Stimulated activated naive CD8-positive, alpha-beta T cell treated with anti-CD3 and anti-CD28 coated beads, Interleukin-15, Interleukin-2, amounts not matched to agents 100 ng/mL and 50 ng/mL, for 24 hours (primary cell): Measurements from ENCODE around the gene CEP164.

Experiments
- H3K27ac Mint-ChIP-seq: one replicate; pipeline ENCODE4 v1.8.0; 2021; ENCODE audit warnings: mild to moderate bottlenecking, mixed read lengths
- H3K27me3 Mint-ChIP-seq: one replicate; pipeline ENCODE4 v1.8.0; 2021; ENCODE audit warnings: mixed read lengths
- H3K36me3 Mint-ChIP-seq: one replicate; pipeline ENCODE4 v1.8.0; 2021; ENCODE audit warnings: low read depth, mixed read lengths
- H3K4me1 Mint-ChIP-seq: one replicate; pipeline ENCODE4 v1.8.0; 2021; ENCODE audit warnings: low read depth, mixed read lengths
- H3K4me3 Mint-ChIP-seq: one replicate; pipeline ENCODE4 v1.8.0; 2021; ENCODE audit warnings: mild to moderate bottlenecking, mixed read lengths
- H3K9me3 Mint-ChIP-seq: one replicate; pipeline ENCODE4 v1.8.0; 2021; ENCODE audit warnings: mixed read lengths

Gene CEP164

GRCh38 chr11:117369534-117369933 is 41.9 kb downstream of the CEP164 start:
- no peaks in the 10 kb centered on the region for H3K9me3 Mint-ChIP-seq
- no peaks in the 10 kb centered on the region for H3K27me3 Mint-ChIP-seq
- H3K4me1 Mint-ChIP-seq: no peaks in the 10 kb centered on the region
- H3K27ac Mint-ChIP-seq: no peak overlapping the region
- peaks cover 48% of the 10 kb centered on the region for H3K36me3 Mint-ChIP-seq
- H3K4me3 Mint-ChIP-seq: no peak overlapping the region

- Mint-ChIP-seq H3K27ac (no peak overlapping the region), H3K4me1 (no peaks in the 10 kb centered on the region), H3K36me3 (peaks cover 53% of the 10 kb centered on the region), H3K9me3 (no peaks in the 10 kb centered on the region), H3K4me3 (no peak overlapping the region), H3K27me3 (no peaks in the 10 kb centered on the region)
These were observed 43.8 kb downstream of the CEP164 start for GRCh38 chr11:117371453-117371852.

DNA sequence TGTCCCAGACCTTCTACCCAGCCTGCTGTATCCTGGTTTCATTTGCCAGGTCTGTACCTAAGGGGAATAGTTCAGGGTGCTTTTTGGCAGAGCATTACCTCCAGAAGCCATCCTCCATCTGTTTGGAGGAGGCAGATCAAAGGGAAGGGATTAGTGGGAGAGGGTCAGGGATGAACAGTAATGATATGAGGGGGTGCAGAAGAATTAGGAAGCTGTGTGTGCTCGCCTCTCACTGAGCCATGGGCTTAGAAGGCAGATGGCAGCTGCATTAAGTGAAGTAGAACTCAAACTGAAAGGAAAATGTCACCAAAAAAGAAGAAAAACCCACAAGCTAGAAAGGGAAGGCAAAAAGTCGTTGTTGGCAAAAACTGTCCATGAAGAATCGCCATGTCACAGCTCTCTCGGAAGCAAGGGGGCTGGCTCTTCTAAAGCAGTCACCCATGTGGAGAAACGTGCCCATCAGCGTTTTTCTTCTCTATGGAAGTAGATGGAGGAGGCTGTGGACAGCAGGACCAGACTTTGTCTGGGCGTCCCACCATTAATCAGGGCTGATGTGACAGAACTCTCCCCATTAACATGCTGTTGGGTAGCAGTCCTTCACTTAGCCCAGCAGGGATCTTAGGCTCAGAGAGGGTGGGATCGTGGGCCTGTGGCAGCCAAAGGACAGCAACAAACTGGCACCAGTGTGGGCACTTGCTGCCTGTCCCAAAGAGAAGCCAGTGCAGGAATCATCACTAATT is 46.8 kb downstream of the CEP164 start:
- Mint-ChIP-seq H3K27ac (peak overlapping the region; percentile 10), H3K36me3 (peaks cover 56% of the 10 kb centered on the region), H3K4me1 (no peaks in the 10 kb centered on the region), H3K27me3 (no peaks in the 10 kb centered on the region), H3K4me3 (no peak overlapping the region), H3K9me3 (no peaks in the 10 kb centered on the region)

GRCh38 chr11:117375960-117376359 is 48.3 kb downstream of the CEP164 start:
- Mint-ChIP-seq H3K36me3 (peaks cover 60% of the 10 kb centered on the region), H3K9me3 (no peaks in the 10 kb centered on the region), H3K4me1 (no peaks in the 10 kb centered on the region), H3K27ac (no peak overlapping the region), H3K27me3 (no peaks in the 10 kb centered on the region), H3K4me3 (no peak overlapping the region)

- H3K27ac Mint-ChIP-seq: no peak overlapping the region
- no peaks in the 10 kb centered on the region for H3K4me1 Mint-ChIP-seq
- no peak overlapping the region for H3K4me3 Mint-ChIP-seq
- H3K36me3 Mint-ChIP-seq: peaks cover 54% of the 10 kb centered on the region
- no peaks in the 10 kb centered on the region for H3K27me3 Mint-ChIP-seq
- no peaks in the 10 kb centered on the region for H3K9me3 Mint-ChIP-seq
These were observed 48.9 kb downstream of the CEP164 start for GRCh38 chr11:117376517-117376916.

GRCh38 chr11:117378976-117379865 is 51.6 kb downstream of the CEP164 start:
- H3K9me3 Mint-ChIP-seq: no peaks in the 10 kb centered on the region
- no peaks in the 10 kb centered on the region for H3K27me3 Mint-ChIP-seq
- no peak overlapping the region for H3K27ac Mint-ChIP-seq
- H3K4me1 Mint-ChIP-seq: no peaks in the 10 kb centered on the region
- H3K4me3 Mint-ChIP-seq: no peak overlapping the region
- H3K36me3 Mint-ChIP-seq: peaks cover 39% of the 10 kb centered on the region

GRCh38 chr11:117380676-117381075 is 53.0 kb downstream of the CEP164 start:
- no peaks in the 10 kb centered on the region for H3K27me3 Mint-ChIP-seq
- no peaks in the 10 kb centered on the region for H3K9me3 Mint-ChIP-seq
- no peaks in the 10 kb centered on the region for H3K4me1 Mint-ChIP-seq
- H3K36me3 Mint-ChIP-seq: peaks cover 26% of the 10 kb centered on the region
- H3K27ac Mint-ChIP-seq: no peak overlapping the region
- no peak overlapping the region for H3K4me3 Mint-ChIP-seq

GRCh38 chr11:117381481-117382387 is 54.1 kb downstream of the CEP164 start:
- Mint-ChIP-seq H3K4me3 (no peak overlapping the region), H3K27ac (no peak overlapping the region), H3K4me1 (no peaks in the 10 kb centered on the region), H3K36me3 (peaks cover 15% of the 10 kb centered on the region), H3K9me3 (no peaks in the 10 kb centered on the region), H3K27me3 (no peaks in the 10 kb centered on the region)

DNA sequence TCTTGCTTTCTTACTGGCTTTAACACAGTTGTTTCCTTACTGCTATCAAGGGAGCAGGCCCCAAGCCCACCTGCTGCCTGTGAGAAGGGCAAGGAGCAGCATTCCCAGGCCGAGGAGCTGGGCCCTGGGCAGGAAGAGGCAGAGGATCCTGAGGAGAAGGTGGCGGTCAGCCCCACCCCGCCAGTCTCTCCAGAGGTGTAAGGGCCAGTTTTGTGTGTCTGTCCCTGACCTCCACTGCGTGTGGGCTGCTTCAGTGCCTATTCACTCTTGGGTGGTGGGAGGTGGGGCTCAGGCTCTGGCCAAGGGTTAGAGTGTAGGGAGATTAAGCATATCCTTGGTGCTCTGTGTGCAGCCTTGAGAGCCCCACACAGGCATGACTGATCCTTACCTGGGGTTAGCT is 55.1 kb downstream of the CEP164 start:
- H3K27me3 Mint-ChIP-seq: no peaks in the 10 kb centered on the region
- H3K27ac Mint-ChIP-seq: no peak overlapping the region
- no peak overlapping the region for H3K4me3 Mint-ChIP-seq
- no peaks in the 10 kb centered on the region for H3K4me1 Mint-ChIP-seq
- peaks cover 15% of the 10 kb centered on the region for H3K36me3 Mint-ChIP-seq
- no peaks in the 10 kb centered on the region for H3K9me3 Mint-ChIP-seq

GRCh38 chr11:117384045-117384444 is 56.4 kb downstream of the CEP164 start:
- peak overlapping the region; percentile 24 for H3K27ac Mint-ChIP-seq
- H3K4me1 Mint-ChIP-seq: no peaks in the 10 kb centered on the region
- H3K9me3 Mint-ChIP-seq: no peaks in the 10 kb centered on the region
- H3K36me3 Mint-ChIP-seq: peaks cover 22% of the 10 kb centered on the region
- no peak overlapping the region for H3K4me3 Mint-ChIP-seq
- no peaks in the 10 kb centered on the region for H3K27me3 Mint-ChIP-seq

DNA sequence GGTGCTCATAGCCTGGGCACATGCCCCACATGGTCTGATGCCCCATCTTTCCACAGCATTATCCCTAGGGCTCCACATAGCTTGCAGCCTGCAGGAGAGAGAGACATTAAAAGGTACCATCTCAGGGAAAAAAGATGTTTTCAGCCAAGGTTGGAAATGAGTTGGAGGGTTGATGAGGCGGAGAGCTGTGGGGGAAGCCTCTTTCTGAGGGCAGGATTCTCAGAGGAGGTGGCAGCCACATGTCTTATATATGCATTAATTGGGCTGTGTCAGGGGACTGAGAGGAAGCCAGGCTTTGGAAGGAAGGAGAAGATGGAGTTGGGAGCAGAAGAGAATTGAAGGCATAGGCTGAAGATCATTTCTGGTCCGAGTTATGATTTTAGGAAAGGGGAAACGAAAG is 57.8 kb downstream of the CEP164 start:
- Mint-ChIP-seq H3K27me3 (no peaks in the 10 kb centered on the region), H3K9me3 (no peaks in the 10 kb centered on the region), H3K4me3 (no peak overlapping the region), H3K36me3 (peaks cover 24% of the 10 kb centered on the region), H3K27ac (no peak overlapping the region), H3K4me1 (no peaks in the 10 kb centered on the region)

GRCh38 chr11:117385906-117386305 is 58.3 kb downstream of the CEP164 start:
- no peaks in the 10 kb centered on the region for H3K4me1 Mint-ChIP-seq
- H3K36me3 Mint-ChIP-seq: peaks cover 22% of the 10 kb centered on the region
- H3K27ac Mint-ChIP-seq: no peak overlapping the region
- H3K27me3 Mint-ChIP-seq: no peaks in the 10 kb centered on the region
- no peak overlapping the region for H3K4me3 Mint-ChIP-seq
- no peaks in the 10 kb centered on the region for H3K9me3 Mint-ChIP-seq

- H3K9me3 Mint-ChIP-seq: no peaks in the 10 kb centered on the region
- no peaks in the 10 kb centered on the region for H3K27me3 Mint-ChIP-seq
- no peaks in the 10 kb centered on the region for H3K4me1 Mint-ChIP-seq
- H3K27ac Mint-ChIP-seq: no peak overlapping the region
- H3K4me3 Mint-ChIP-seq: no peak overlapping the region
- peaks cover 29% of the 10 kb centered on the region for H3K36me3 Mint-ChIP-seq
These were observed 60.5 kb downstream of the CEP164 start for GRCh38 chr11:117387992-117388755.

DNA sequence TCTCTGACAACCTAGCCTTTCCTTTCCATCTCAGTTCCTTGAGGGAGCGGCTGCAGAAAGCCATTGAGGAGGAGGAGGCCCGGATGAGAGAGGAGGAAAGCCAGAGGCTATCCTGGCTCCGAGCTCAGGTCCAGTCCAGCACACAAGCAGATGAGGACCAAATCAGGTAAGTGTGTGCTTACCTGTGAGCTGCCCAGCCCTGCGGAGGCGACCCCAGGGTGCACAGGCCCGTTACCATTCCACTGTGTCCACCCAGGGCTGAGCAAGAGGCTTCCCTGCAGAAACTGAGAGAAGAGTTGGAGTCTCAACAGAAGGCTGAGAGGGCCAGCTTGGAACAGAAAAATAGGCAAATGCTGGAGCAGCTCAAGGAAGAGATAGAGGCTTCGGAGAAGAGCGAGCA is 63.1 kb downstream of the CEP164 start:
- Mint-ChIP-seq H3K9me3 (no peaks in the 10 kb centered on the region), H3K27me3 (no peaks in the 10 kb centered on the region), H3K4me3 (no peak overlapping the region), H3K36me3 (peaks cover 50% of the 10 kb centered on the region), H3K4me1 (no peaks in the 10 kb centered on the region), H3K27ac (no peak overlapping the region)
